NCI-H524 treated with DMSO at 0.1 percent for 48 hours (cell line): ENCODE measurements around the gene ANGEL1.

ENCODE experiments used
- DNase-seq: peaks from one replicate; lab custom pipeline; 2025; lab: John Stamatoyannopoulos, UW

The ANGEL1 gene

DNA sequence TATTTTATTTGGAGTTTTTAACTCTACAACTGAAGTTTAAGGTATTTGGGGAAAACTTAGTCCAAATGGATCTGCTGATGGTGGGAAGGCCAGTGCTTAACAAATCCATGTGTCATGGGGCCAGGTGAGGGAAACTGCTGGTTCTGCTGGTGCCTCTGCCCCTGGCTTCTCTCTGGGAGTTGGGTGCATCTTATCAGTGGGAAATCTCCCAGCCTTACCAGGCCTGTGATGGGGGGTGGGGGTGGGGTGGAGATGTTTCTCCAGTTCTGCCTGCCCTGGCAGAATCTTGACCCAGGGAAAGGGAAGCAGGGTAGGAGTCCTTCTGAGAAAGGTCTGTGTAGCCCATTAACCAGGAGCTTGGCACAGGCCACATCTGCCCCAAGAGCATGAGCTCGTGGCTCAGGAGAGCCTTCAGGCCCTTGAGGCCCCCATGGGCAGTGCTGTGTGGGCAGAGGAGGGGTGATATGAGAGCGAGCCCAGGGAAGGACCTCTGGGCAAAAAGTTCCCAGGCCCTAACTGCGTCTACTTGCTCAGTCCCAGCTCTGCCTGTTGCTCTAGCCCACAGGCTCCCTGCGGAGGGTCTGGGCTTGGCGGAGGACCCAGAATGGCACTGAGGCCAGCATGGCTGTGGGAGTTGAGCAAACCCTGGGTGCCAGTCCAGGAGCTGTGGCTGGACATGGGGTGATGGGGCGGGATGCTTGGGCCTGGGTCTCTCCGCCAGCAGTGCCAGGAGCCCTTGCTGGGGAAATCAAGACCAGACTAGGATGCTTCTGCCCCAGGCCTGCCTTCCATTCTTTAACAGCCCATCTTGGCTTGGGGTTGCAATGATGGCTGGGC is 33.2 kb downstream of the ANGEL1 start:
- no peak for DNase-seq

DNA sequence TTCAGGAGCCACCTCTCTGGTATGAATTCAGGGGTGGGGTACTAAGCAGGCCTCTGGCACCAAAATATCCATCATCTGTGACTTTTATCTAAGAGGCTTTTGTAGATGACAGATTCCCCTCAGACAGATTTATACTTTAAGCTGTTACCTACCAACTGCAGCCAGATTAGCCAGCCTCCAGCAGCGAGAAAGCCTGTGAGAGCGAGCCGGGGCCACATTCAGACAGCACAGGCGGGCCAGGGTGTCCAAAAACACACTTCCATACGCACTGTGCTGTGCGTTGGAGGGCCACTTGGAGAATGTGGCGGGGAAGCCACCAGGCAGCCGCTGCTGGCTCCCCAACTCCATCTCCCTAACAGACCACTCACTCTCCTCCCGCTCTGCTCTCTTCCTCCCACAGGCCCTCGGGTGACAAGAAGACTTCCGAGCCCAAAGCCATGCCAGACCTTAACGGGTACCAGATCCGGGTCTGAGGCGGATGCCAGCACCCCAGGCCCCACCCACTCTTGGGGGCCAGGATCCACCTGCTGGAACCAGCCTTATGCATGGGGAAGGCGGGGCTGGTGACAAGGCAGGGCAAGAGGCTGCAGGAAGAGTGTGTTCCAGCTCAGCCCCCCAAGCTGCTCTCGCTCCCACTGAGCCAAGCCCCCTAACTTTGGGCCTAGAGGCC is 34.0 kb downstream of the ANGEL1 start:
- no peak for DNase-seq

DNA sequence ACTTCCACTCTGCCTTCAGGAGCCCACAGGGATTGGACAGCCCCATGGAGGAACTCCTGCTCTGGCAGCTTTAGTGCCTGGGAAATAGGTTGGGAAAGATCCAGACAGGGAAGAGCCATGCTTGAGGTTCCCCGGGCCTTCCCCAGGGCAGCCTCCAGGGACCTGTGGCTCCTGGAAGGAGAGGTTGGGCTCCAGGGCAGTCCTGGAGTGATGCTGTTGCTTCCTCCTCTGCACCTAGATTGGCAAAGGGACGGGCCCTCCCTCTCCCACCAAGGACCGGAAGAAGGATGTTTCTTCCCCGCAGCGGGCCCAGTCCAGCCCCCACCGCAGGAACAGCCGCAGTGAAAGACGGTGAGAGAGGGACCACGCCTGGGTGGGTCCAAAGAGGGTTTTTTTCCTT is 35.0 kb downstream of the ANGEL1 start:
- DNase-seq, result no peak

DNA sequence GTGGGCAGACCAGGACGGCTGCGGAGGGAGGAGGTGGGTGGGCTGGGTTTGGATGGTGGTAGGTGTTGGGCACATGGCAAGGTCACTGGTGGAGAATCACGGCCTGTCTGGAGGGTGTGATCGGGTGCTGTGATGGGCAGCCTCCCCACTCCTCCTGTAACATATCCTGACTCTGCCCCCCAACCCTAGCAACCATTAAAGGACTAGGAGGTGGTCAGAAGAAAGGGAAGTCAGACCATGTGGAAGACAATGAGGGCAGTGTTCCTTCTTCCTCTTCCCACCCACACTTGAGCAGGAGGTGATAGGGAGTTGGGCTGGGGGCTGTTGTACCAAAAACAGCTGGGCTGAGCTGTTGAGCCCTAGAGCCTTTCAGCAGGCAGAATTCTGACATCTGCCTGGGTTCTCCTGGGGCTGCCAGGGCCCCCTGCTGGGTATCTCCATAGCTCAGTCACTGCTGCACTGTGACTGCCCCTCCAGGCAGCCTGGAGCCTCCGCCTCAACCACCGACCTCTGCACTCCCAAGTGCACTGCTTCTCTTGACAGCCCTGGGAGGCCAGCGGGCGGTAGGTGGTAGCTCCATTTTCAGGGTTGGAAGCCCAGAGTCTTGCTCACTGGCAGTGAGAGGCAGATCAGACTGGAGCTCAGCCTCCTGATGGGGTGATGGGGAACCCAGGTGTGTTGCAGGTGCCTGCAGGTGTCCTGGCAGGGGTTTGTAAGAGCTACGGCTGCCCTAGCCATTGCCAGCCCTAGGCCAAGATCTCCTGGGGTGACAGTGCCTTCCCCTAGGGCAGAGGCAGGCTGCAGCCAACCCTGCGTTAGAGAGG is 36.0 kb downstream of the ANGEL1 start:
- DNase-seq, result no peak

DNA sequence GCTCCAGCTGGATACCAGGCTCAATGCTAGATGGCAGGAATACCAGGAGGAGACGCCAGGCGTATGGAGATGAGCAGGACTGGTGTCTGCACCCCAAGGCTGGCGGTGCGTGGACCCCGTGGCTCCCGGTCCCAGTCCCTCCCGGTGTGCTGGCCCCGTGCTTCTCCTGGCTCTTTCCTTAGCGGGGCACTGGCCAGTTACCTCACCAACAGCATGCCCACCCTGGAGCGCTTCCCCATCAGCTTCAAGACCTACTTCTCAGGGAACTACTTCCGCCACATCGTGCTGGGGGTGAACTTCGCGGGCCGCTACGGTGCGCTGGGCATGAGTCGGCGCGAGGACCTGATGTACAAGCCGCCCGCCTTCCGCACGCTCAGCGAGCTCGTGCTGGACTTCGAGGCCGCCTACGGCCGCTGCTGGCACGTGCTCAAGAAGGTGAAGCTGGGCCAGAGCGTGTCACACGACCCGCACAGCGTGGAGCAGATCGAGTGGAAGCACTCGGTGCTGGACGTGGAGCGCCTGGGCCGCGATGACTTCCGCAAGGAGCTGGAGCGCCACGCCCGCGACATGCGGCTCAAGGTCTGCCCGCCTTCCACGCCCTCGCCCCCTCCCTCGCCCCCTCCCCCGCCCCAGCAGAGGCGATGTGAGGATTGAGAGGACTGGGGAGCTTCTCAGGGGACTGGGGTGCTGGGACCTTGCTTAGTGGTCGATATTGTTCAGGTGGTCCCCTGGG is 36.8 kb downstream of the ANGEL1 start:
- no peak for DNase-seq

DNA sequence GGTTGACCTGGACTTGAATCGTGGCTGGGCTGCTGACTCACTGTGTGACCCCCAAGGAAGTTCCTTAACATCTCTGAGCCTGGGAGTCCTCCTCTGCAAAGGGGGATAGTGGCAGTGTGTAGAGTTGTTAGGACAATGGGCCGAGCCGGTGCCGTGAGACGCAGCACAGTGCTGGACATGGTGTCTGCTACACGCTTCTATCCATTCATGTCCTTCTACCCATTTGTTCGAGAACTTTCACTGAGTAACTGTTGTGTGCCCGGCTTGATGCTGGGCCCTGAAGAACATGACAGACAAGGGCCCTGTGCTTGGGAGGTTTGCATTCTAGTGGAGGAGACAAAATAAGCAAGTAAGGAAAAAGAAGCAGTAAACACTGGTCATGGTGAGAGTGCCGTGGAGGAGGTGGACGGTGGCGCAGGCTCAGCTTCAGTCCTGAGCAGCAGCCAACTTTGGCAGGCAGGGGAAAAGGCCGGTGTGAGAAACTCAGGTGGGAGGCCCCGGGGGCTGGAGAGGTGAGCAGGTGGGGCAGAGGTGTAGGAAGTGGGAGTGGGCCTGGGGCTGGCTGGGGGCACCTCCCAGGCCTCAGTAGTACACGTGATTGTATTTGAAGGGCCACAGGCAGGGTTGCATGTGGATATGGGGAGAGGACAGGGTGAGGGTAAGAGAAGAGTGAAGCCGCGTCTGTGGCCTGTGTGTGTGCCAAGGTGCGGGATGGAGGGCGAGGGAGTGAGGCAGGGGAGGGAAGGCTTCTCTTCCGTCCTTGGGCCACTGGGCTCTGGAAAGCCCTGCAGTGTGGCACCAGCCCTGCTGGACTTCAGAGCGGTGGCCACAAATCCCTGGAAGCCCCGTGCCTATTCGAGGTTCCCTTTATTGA is 37.6 kb downstream of the ANGEL1 start:
- DNase-seq, result no peak

DNA sequence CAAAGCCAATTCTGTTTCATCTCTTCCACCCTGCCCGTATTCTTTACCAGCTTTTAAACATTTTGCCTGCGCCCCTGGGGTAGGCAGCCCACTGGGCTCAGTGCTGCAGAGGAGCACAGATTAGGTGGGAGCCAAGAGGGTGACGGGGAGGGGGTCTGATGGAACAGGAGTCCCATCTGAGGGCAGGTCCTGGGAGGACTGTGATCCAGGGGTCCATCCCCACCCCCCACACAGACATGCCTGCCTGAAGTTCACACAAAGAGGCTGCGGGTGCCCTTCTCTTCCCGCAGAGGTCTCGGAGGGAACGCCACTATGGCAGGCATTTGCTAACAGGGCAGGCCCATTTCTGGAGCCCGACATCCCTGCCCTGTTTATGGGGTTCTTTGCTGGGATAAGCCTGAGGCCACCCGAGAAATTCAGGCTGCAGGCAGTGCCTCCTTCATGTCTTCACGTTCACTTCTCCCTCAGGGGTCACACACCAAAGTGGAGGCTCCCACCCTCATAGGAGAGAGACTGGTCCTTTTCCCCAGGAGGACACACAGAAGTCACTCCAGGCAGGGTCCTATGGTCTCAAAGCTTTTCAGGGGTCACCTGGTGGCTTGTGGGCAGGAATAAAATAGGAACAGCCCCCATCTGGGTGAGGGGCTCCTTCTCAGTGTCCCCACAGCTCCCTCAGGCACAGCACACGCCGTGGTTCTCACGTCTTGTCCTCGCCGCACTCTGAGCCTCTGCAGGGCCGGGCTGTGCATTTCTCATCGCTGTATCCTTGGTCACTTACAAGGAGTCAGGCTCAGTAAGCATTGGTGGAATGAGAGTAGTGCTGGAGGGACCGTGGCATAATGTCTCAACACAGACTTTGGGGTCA is 38.5 kb downstream of the ANGEL1 start:
- DNase-seq, result no peak

DNA sequence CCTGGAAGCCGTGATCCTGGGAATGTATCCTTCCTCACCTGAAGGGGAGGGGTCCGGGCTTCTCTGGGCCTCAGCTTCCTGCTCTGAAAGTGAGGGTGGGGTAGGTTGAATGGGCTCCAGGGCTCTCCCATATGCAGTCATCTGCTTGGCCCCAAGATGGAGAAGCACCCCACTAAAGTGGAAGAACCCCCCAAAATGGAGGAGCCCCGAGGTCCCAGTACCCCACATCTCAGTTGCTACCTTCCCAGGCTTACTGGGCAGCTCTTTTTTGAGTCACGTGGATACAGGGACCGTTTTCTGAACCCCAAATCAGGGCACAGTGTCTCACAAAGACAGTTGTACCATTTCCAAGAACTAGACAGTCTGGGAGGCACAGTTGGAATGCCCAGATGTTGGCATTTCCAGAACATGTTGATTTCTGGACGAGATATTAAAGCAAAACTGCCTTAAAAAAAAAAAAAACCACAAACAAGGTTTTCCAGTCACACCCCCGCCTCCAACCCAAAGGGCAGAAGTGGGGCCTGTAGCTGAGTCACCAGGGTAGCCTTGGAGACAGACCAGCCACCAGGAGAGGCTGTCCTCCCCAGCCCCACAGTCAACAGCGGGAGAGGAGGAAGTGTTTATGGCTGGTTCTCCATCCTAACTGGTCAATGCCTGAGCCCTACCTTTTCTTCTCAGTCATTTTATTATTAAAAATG is 39.3 kb downstream of the ANGEL1 start:
- no peak for DNase-seq

DNA sequence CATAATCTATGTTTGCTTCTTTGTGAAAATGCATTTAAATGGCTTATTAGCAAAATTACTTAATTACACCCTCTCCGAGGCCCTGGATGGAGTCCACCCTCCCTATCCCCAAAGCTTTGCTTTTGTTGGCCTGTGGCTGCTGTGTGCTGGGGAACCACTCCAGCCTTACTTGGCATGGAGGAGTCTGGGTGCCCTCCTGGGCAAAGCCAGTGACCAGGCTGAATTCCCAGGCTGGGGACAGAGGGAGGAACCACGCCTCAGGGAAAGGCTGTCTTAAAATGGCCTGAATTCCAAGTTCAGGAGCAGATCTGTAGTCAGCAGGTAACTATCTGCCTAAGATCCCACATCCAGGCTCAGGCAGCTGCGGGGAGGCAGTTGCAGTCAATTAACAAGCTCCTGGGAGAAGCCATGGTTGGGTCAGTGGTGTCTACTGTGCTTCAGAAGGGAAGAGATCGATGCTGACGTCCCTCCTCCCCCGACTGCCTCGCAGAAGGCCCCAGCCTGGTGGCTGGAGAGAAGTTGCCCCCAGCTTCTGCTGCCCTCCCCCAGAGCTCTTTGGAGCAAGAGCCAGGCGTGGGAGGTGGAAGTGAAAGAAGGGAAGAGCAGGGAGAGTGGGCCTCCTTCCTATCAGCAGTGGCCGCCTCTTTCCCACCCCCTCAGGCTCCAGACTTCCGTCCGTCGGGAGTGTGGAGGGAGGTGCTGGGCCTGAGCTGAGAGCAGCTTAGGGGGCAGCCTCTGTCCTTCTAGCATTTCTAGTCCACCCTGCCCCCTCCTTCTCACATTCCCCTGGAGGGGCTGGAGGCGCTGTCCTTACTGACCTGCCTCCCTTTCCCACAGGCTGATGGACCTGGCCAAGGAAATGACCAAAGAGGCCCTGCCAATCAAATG is 40.1 kb downstream of the ANGEL1 start:
- DNase-seq, result no peak

DNA sequence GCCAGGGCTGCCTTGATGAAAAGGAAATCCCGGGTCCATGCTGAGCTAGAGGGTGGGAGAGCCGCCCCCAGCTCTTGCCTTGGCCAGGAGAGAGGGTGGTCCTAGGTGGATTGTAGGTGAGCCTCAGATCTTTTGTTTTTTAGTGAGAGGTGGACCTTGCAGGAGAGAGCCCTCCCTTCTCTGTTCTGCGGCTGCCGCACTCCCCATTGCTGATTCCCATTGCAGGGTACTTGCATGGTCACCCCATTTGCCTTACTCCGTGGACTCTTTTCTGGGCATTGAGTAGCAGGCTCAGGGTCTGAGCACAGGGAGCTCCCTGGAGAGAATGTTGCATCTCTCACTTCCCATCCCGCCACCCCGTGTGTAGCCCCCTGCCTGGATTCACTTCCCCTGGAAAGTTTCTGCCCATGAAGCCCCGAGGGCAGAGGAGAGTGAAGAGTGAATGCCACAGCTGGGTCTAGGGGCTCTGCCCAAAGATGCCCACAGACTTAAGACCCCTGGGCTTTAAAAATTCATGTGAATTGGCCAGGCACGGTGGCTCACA is 41.2 kb downstream of the ANGEL1 start:
- no peak for DNase-seq

DNA sequence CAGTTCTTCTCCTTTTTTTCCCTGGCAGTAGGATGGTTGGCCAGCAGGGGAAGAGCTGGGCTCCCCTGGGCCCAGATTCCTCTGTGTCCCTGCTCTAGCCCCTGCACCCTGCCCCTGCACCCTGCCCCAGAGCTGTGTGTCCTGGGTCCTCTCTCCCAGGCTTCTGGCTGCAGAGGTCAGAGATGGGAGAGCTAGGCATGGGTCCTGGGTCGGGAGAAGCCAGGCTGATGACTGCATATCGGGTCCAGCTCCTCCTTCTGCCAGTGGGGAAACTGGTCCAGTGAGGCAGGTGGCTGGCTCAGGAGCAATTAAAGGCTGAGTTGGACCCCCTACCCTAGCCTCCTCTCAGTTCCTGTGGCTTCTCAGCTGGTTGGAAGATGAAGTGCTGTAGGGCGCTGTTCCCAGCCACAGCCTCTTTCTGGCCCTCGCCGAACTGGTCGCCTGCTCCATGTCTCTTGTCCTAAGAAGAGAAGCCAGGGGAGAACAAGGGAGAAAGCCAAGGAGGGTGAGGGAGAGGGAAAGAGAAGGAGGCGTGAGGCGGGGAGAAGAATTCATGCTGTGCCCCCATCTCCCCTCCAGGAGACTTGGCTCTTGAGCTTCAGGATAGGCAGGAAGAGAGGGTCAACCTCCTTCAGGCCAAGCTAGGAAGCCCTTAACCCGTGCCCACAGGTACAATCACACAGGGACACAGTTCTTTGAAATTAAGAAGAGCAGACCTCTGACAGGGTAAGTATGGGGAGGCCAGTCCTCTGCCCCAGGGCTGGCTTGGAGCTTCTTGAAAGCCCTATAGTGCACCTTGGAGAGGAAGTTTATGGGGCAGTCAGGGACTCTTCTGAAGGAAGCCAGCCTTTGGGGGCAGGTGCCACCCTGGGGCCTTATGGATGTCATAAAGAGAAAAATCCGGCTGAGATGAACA is 41.9 kb downstream of the ANGEL1 start:
- no peak for DNase-seq

DNA sequence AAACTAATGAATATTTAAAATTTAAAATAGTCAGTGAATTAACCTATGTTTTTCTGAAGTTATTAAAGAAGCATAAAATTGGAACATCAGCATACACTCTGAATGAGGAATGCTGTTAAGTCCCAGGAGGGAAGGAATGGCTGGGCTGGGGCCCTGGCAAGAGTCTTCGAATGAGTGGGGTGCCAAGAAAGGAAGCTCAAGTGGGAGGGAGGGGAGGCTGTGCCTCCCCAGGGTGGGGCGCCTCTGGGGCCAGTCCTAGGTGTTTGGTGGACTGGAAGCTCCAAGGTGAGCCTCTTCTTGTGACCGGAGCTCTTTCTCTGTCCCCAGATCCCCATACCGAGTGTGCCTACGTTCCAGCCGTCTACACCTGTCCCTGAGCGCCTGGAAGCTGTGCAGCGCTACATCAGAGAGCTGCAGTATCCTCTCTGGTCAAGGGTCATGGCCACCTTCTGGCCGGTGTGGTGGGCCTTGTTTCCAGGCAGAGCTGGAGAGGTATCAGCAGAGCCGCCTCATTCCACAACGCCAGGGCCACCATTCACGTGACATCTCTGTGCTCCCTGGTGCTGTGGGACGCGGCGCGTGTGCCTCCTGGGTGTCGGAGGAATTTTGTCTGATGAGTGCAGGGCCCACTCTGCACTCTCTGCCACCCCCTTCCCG is 42.9 kb downstream of the ANGEL1 start:
- no peak for DNase-seq

DNA sequence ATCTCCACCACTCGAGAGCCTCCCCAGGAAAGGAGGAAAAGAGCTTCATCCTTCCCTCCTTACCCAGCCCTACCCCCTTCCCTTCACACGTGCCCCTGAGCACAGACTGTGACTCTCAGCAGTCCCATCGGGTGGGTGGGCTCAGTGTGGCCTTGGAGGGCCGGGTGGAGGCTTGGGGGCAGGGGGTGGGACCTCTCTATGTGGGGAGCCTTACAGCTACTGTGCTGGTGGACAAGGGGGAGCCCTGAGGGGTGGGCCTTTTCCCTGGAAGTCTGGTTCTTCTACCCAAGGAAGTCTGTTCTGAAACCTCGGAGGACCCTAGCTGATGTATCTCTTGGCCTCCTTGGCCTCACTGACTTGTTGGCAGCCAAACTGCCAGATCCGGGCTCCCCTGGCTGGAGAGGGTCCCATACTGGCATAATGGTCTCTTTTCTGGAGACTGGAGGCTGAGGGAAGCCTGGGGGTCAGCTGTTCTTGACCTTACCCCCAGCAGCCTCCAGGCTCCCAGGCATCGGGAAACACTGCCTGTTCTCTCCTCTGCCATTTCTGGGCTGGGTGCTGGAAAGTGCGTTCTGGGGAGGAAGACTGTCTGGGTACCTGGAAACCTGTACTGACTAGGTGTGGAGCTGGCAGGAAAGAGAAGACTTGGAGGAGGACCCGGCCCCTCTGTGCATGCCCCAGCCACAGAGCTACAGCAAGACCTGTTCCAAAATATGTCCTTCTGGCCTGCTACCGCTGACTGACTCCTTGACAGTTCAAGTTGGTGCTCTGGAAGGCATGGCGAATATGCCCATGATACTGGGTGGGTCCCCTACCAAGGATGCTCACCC is 43.8 kb downstream of the ANGEL1 start:
- DNase-seq, result no peak

DNA sequence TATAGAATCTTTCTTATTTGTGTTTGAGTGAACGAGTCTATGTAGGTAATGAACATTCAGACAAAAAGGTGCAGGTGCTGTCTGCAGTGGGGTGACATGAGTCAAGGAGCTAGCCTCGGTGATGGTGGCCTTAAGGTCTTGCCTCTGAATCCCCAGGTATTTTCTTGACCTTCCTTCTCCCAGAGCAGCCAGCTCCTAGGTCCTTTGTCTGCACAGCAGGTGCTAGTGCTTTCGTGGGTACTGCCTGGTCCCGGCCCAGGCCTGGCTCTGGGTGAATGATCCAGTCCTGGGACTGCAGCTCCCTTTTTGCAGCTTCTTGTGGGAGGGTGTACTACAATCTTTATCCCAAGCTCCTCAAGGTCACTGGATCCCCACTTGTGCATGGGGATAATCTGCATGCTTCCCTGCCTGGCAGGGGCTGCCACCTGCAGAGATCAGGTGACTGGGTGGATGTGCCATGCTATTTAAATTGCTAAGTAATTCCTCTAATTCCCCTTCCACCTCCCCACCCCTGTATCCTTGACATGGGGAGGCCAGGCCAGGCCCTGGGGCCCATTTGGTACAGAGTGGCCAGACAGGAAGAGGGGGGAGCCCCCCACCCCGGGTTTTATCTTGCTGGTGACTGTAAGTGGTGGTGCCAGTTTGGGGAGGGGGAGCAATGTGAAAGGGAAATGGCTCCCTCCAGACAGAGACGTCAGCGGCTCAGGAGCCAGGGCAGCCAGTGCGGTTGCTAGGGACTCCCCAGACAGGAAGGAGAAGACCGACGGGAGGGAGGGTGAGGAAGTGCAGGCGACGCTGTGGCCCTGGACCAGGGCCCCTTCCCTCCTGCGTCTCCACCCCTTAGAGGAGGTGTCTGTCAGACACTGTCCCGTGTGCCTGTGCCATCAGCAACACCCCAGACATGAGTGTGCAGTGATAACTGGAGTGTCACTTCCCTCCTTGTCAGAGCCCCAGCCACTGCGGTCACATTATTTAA is 44.7 kb downstream of the ANGEL1 start:
- no peak for DNase-seq
